Smooth muscle cell of the pulmonary artery (primary cell): ENCODE results near the gene NPR2. TPM values are rescaled to one million over a fixed set of nuclear protein-coding genes. Genes with fewer than 3 reads are reported as not detected.

ENCODE experiments used
- total RNA-seq: library from RNA; depleted of rRNA; stranded (reverse); fragments of >200 nt; gene quantifications from 2 replicates; pipeline ENCODE4 v1.2.3, GENCODE V29; 2014

Gene NPR2
- 43.6 and 53.1 TPM in 2 replicates for total RNA-seq

GRCh38 chr9:35791297-35791921 is at the start of gene NPR2:
Gene NPR2 (plus strand): TSS chr9:35791591. CDS start chr9:35792409, 818 bp downstream.

GRCh38 chr9:35748858-35749514 is 42.4 kb upstream of the NPR2 start, which contains the start of the genes GBA2 and RGP1:
Gene GBA2 (minus strand): TSS chr9:35749228. CDS start chr9:35748704, 524 bp downstream.
Gene RGP1 (plus strand): TSS chr9:35749287. CDS start chr9:35749756, 469 bp downstream.

GRCh38 chr9:35754264-35754663 is 37.1 kb upstream of the NPR2 start, which contains the start of gene MSMP:
Gene MSMP (minus strand): TSS chr9:35754276. CDS start chr9:35754129, 147 bp downstream.

GRCh38 chr9:35812025-35812602 is 20.7 kb downstream of the NPR2 start, which contains the start of gene SPAG8:
Gene SPAG8 (minus strand): TSS chr9:35812262. CDS start chr9:35812147, 115 bp downstream.

DNA sequence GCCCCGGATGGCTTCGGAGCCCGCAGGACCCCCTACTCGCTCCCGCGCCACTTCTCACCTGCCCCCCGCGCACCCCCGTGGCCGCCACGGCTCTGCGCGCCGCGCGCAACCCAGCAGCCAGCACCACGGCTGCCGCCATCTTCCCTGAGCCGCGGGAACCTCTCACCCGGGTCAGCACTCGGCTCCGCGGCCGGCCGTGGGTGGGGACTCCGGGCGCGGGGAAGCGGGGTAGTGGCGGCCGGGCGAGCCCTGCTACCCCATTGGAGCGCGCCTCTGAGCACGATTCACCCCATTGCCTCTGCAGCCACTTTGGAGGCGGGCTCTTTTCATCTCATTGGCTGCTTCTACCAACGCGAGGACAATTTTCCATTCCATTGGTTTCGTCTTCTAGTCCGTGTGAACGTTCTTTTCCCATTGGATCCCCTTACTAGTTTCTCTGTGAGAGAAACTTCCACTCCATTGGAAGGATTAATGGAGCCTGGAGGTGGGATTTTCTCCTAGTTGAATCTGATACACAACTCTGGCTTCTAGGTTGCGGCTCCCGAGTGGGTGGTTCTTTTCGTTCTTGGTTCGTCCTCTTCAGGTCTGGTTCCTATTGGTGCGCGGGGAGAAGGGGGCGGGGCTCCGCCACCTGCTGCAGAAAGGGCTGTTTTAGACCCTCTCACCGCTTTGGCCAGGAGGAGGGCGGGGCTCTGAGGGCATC is 23.6 kb downstream of the NPR2 start, which contains the start of gene HINT2:
Gene HINT2, minus strand, starts transcription at position 202 of the 703 bp plus-strand sequence. Its CDS starts 63 bp downstream, at position 139.

DNA sequence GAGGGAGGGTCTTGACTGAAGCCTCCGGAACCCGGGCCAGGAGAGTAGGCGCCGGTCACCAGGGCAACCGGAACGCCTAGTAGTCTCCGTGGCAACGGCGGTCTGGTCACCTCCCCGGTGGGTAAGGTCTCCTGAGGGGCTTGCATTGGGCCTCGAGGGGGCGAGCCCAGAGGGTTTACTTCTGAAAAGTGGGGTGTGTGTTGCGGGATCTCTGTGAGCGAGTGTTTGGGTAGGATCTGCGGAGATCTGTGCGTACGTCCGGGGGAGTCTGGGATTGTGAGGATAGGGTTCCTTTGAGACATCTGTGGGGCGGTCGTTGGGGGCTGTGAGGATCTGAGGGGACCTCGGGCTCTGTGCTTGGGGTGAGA is 37.3 kb downstream of the NPR2 start, which contains the start of gene FAM221B:
Gene FAM221B, minus strand, starts transcription at position 17 of the 368 bp plus-strand sequence. CDS start 2,571 bp downstream, outside the sequence.

GRCh38 chr9:35829084-35829763 is 37.8 kb downstream of the NPR2 start, which contains the start of gene TMEM8B:
Gene TMEM8B (plus strand): TSS chr9:35829228. CDS start chr9:35829448, 220 bp downstream.

Other genes starting within 250 kb of the NPR2 start
- gene TESK1, start 186.3 kb upstream of the NPR2 start, total RNA-seq = 11.5 and 16.1 TPM in 2 replicates
- gene CD72, start 173.2 kb upstream of the NPR2 start, total RNA-seq = 0.46 and 0.78 TPM in 2 replicates
- gene SIT1, start 140.7 kb upstream of the NPR2 start, total RNA-seq = 0.07 TPM in 1 of 2 replicates, not detected in the other
- gene RMRP, start 133.6 kb upstream of the NPR2 start, total RNA-seq = 20,891 and 22,749 TPM in 2 replicates
- gene CCDC107, start 133.3 kb upstream of the NPR2 start, total RNA-seq = 15.1 and 17.9 TPM in 2 replicates
- 0.26 and 0.83 TPM in 2 replicates for gene ARHGEF39, start 126.4 kb upstream of the NPR2 start, total RNA-seq
- 10.0 and 181 TPM in 2 replicates for gene CA9, start 117.7 kb upstream of the NPR2 start, total RNA-seq
- gene TPM2, start 101.7 kb upstream of the NPR2 start, total RNA-seq = 511 and 885 TPM in 2 replicates
- 616 and 792 TPM in 2 replicates for gene TLN1, start 59.4 kb upstream of the NPR2 start, total RNA-seq
- gene CREB3, start 58.9 kb upstream of the NPR2 start, total RNA-seq = 62.6 and 72.7 TPM in 2 replicates
- gene GBA2, start 42.4 kb upstream of the NPR2 start, total RNA-seq = 24.0 and 30.9 TPM in 2 replicates
- gene RGP1, start 42.3 kb upstream of the NPR2 start, total RNA-seq = 23.0 and 25.0 TPM in 2 replicates
- gene MSMP, start 37.3 kb upstream of the NPR2 start, total RNA-seq = 0.43 TPM in 1 of 2 replicates, not detected in the other
- 0.91 and 1.3 TPM in 2 replicates for gene SPAG8, start 20.7 kb downstream of the NPR2 start, total RNA-seq
- gene HINT2, start 23.5 kb downstream of the NPR2 start, total RNA-seq = 11.4 and 11.8 TPM in 2 replicates
- not detected in 2 replicates for gene FAM221B, start 37.1 kb downstream of the NPR2 start, total RNA-seq
- gene TMEM8B, start 37.6 kb downstream of the NPR2 start, total RNA-seq = 7.0 and 8.5 TPM in 2 replicates
- not detected in 2 replicates for gene OR13J1, start 78.8 kb downstream of the NPR2 start, total RNA-seq
- 0.39 and 0.59 TPM in 2 replicates for gene HRCT1, start 114.6 kb downstream of the NPR2 start, total RNA-seq
- gene SPAAR, start 117.9 kb downstream of the NPR2 start, total RNA-seq = 0.13 and 0.26 TPM in 2 replicates
- not detected in 2 replicates for gene OR2S2, start 166.6 kb downstream of the NPR2 start, total RNA-seq
- 39.0 and 75.2 TPM in 2 replicates for gene RECK, start 245.3 kb downstream of the NPR2 start, total RNA-seq